Measurements from ENCODE around the gene MCRIP2.

DNA sequence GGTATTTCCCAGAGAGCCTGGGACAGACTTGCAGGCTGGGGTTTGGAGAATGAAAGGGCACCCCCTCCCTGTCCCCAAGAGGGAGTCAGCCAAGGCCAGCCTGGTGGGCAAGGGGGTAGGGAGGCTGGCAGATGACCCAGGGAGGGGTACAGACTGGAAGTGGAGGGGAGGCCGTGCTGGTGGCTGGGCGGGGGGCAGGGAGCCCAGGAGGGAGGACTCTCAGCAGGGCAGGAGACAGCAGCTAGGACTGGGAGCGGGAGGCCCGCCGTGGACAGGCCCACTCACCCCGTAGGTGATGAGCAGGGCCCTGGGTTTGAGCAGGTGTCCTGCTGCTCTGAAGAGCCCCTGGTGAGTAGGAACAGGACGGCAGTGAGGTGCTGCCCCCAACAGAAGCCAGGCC lies 6.6 kb upstream of the MCRIP2 start:
- TF ChIP-seq, protein P1, sequence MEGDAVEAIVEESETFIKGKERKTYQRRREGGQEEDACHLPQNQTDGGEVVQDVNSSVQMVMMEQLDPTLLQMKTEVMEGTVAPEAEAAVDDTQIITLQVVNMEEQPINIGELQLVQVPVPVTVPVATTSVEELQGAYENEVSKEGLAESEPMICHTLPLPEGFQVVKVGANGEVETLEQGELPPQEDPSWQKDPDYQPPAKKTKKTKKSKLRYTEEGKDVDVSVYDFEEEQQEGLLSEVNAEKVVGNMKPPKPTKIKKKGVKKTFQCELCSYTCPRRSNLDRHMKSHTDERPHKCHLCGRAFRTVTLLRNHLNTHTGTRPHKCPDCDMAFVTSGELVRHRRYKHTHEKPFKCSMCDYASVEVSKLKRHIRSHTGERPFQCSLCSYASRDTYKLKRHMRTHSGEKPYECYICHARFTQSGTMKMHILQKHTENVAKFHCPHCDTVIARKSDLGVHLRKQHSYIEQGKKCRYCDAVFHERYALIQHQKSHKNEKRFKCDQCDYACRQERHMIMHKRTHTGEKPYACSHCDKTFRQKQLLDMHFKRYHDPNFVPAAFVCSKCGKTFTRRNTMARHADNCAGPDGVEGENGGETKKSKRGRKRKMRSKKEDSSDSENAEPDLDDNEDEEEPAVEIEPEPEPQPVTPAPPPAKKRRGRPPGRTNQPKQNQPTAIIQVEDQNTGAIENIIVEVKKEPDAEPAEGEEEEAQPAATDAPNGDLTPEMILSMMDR (conservative IDR thresholded peaks at IDR 0.05): no peak
- no peak for TF ChIP-seq ZFX (IDR thresholded peaks at IDR 0.05)

All from C4-2B (cell line).